SK-N-SH treated with all-trans-retinoic acid at 6 μM for 48 hours (cell line): ENCODE data around the gene CD5L.

Source experiments
- ATAC-seq: fragments of 200-7000 bp; cut with Tn5 transposase; 3 replicates; pipeline ENCODE4 v1.9.1; 2020; ENCODE audit warnings: mild to moderate bottlenecking, moderate library complexity
- ARNTL ChIP-seq: fragments of 450-650 bp; formaldehyde crosslinking; IDR thresholded peaks from 2 replicates; pipeline ENCODE4 v1.5.0; 2020; ENCODE audit warnings: low read depth, mild to moderate bottlenecking, moderate library complexity, borderline replicate concordance
- BACH2 ChIP-seq: fragments of 250-450 bp; sonication (Bioruptor Pico); IDR thresholded peaks from 2 replicates; pipeline ENCODE4 v1.9.0; 2021; ENCODE audit warnings: mild to moderate bottlenecking, borderline replicate concordance
- CSDC2 ChIP-seq: fragments of 250-450 bp; sonication (Bioruptor Pico); IDR thresholded peaks from 2 replicates; pipeline ENCODE4 v1.5.0; 2020; ENCODE audit warnings: mild to moderate bottlenecking, moderate library complexity
- GLIS3 ChIP-seq: fragments of 250-450 bp; sonication (Bioruptor Pico); IDR thresholded peaks from 2 replicates; pipeline ENCODE4 v1.5.0; 2020; ENCODE audit warnings: mild to moderate bottlenecking, moderate library complexity
- RARB ChIP-seq: fragments of 250-450 bp; sonication (Bioruptor Pico); IDR thresholded peaks from 2 replicates; pipeline ENCODE4 v1.8.0; 2021; ENCODE audit warnings: mild to moderate bottlenecking, moderate library complexity
- SNAI2 ChIP-seq: fragments of 250-450 bp; sonication (Bioruptor Pico); IDR thresholded peaks from 2 replicates; pipeline ENCODE4 v1.5.0; 2020; ENCODE audit warnings: mild to moderate bottlenecking, moderate library complexity
- TCF4 ChIP-seq: fragments of 250-450 bp; sonication (Bioruptor Pico); IDR thresholded peaks from 2 replicates; pipeline ENCODE4 v1.8.0; 2021; ENCODE audit warnings: mild to moderate bottlenecking, moderate library complexity, borderline replicate concordance
- TOX ChIP-seq: fragments of 250-450 bp; sonication (Bioruptor Pico); IDR thresholded peaks from 2 replicates; pipeline ENCODE4 v1.8.0; 2021; ENCODE audit warnings: mild to moderate bottlenecking, moderate library complexity, borderline replicate concordance
- ZFP3 ChIP-seq: fragments of 250-450 bp; sonication (Bioruptor Pico); IDR thresholded peaks from 2 replicates; pipeline ENCODE4 v1.5.0; 2020; ENCODE audit warnings: mild to moderate bottlenecking, moderate library complexity
- ZFP30 ChIP-seq: fragments of 450-650 bp; formaldehyde crosslinking; IDR thresholded peaks from 2 replicates; pipeline ENCODE4 v1.5.0; 2022; ENCODE audit warnings: mild to moderate bottlenecking, moderate library complexity
- ZNF565 ChIP-seq: fragments of 450-650 bp; formaldehyde crosslinking; conservative IDR thresholded peaks from 2 replicates; pipeline ENCODE4 v1.5.0; 2020; ENCODE audit warnings: low read depth, mild to moderate bottlenecking, moderate library complexity
- ZNF70 ChIP-seq: fragments of 450-650 bp; formaldehyde crosslinking; IDR thresholded peaks from 2 replicates; pipeline ENCODE4 v1.5.0; 2020; ENCODE audit warnings: mild to moderate bottlenecking, moderate library complexity
- ZNF8 ChIP-seq: fragments of 450-650 bp; formaldehyde crosslinking; IDR thresholded peaks from 2 replicates; pipeline ENCODE4 v1.5.0; 2020; ENCODE audit warnings: mild to moderate bottlenecking, moderate library complexity
- TF ChIP-seq, protein P1 (sequence below): fragments of 250-450 bp; sonication (Bioruptor Pico); IDR thresholded peaks from 2 replicates; pipeline ENCODE4 v1.8.0; 2021; ENCODE audit warnings: low read depth, mild to moderate bottlenecking, moderate library complexity, borderline replicate concordance
- TF ChIP-seq, protein P2 (sequence below): fragments of 250-450 bp; sonication (Bioruptor Pico); IDR thresholded peaks from 2 replicates; pipeline ENCODE4 v1.5.1; 2020; ENCODE audit warnings: low read depth, mild to moderate bottlenecking, moderate library complexity
- TF ChIP-seq, protein P3 (sequence below): fragments of 250-450 bp; sonication (Bioruptor Pico); IDR thresholded peaks from 2 replicates; pipeline ENCODE4 v1.8.0; 2020; ENCODE audit warnings: mild to moderate bottlenecking, moderate library complexity, borderline replicate concordance
- TF ChIP-seq, protein P4 (sequence below): fragments of 250-450 bp; sonication (Bioruptor Pico); IDR thresholded peaks from 2 replicates; pipeline ENCODE4 v1.5.1; 2021; ENCODE audit warnings: mild to moderate bottlenecking, moderate library complexity

Gene CD5L

DNA sequence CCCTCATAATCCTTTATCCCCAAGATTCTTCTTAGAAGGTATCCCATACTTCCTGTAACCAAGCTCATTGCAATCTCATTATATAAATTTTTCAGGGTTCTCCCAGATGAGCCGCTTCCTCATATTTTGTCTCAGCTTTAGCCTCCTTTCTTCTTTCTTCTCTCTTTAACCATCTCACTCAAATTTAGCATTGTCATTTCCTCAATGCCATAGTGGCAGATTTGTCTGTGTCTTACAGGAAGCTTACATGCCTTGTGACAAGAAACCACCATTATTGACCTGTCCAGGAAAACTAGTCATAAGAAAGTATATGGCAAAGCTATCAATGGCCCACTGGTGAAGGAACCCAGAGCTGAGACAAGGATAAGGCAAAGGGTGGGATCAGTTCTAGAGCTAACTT is 58.7 kb downstream of the CD5L start (continued):
- TF ChIP-seq, protein P1, sequence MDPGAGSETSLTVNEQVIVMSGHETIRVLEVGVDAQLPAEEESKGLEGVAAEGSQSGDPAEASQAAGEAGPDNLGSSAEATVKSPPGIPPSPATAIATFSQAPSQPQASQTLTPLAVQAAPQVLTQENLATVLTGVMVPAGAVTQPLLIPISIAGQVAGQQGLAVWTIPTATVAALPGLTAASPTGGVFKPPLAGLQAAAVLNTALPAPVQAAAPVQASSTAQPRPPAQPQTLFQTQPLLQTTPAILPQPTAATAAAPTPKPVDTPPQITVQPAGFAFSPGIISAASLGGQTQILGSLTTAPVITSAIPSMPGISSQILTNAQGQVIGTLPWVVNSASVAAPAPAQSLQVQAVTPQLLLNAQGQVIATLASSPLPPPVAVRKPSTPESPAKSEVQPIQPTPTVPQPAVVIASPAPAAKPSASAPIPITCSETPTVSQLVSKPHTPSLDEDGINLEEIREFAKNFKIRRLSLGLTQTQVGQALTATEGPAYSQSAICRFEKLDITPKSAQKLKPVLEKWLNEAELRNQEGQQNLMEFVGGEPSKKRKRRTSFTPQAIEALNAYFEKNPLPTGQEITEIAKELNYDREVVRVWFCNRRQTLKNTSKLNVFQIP, result no peak
- TF ChIP-seq ZNF8 (CRISPR knock-in tag) (no peak), BACH2 (CRISPR knock-in tag) (no peak), SNAI2 (no peak), TOX (CRISPR knock-in tag) (no peak), ZFP3 (no peak)

DNA sequence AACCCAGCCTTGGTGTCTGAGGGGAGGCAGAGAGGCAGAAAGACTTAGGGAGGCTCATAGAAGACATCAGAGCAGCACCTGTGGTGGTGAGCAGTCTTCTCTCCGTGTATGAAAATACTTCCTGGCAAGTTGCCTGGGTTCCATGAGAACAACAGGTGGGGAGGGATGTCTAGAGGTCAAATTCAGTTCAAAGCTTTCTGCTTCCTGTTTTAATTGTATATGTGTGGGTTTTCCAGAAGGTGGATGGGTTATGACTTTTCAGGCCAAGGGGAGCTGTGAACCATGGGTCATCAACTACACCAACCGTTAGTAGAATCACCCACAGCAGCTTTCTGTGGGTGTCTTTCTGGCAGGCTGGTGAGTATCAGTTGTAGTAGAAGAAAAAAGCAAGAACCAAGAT is 60.6 kb downstream of the CD5L start:
- TF ChIP-seq ZFP30 (CRISPR knock-in tag) (no peak), TOX (CRISPR knock-in tag) (no peak), ZNF70 (CRISPR knock-in tag) (no peak), CSDC2 (CRISPR knock-in tag) (no peak), RARB (CRISPR knock-in tag) (no peak), TCF4 (CRISPR knock-in tag) (no peak), BACH2 (CRISPR knock-in tag) (no peak), ZNF565 (CRISPR knock-in tag) (no peak), ZFP3 (no peak), ARNTL (CRISPR knock-in tag) (no peak), GLIS3 (CRISPR knock-in tag) (no peak)
- TF ChIP-seq, protein P2, sequence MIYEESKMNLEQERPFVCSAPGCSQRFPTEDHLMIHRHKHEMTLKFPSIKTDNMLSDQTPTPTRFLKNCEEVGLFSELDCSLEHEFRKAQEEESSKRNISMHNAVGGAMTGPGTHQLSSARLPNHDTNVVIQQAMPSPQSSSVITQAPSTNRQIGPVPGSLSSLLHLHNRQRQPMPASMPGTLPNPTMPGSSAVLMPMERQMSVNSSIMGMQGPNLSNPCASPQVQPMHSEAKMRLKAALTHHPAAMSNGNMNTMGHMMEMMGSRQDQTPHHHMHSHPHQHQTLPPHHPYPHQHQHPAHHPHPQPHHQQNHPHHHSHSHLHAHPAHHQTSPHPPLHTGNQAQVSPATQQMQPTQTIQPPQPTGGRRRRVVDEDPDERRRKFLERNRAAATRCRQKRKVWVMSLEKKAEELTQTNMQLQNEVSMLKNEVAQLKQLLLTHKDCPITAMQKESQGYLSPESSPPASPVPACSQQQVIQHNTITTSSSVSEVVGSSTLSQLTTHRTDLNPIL (CRISPR knock-in tag), result no peak
- TF ChIP-seq, protein P3, sequence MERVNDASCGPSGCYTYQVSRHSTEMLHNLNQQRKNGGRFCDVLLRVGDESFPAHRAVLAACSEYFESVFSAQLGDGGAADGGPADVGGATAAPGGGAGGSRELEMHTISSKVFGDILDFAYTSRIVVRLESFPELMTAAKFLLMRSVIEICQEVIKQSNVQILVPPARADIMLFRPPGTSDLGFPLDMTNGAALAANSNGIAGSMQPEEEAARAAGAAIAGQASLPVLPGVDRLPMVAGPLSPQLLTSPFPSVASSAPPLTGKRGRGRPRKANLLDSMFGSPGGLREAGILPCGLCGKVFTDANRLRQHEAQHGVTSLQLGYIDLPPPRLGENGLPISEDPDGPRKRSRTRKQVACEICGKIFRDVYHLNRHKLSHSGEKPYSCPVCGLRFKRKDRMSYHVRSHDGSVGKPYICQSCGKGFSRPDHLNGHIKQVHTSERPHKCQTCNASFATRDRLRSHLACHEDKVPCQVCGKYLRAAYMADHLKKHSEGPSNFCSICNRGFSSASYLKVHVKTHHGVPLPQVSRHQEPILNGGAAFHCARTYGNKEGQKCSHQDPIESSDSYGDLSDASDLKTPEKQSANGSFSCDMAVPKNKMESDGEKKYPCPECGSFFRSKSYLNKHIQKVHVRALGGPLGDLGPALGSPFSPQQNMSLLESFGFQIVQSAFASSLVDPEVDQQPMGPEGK (CRISPR knock-in tag), result no peak
- TF ChIP-seq, protein P4, sequence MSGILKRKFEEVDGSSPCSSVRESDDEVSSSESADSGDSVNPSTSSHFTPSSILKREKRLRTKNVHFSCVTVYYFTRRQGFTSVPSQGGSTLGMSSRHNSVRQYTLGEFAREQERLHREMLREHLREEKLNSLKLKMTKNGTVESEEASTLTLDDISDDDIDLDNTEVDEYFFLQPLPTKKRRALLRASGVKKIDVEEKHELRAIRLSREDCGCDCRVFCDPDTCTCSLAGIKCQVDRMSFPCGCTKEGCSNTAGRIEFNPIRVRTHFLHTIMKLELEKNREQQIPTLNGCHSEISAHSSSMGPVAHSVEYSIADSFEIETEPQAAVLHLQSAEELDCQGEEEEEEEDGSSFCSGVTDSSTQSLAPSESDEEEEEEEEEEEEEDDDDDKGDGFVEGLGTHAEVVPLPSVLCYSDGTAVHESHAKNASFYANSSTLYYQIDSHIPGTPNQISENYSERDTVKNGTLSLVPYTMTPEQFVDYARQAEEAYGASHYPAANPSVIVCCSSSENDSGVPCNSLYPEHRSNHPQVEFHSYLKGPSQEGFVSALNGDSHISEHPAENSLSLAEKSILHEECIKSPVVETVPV, result no peak
- no peak for ATAC-seq
